ENCODE results near the gene ZFYVE21.

The ZFYVE21 gene

GRCh38 chr14:103738701-103739451, 23.3 kb downstream of the ZFYVE21 start:
- no peak for DNase-seq (ENCODE audit: low spot score)
- POLR2A ChIA-PET (ENCODE audit: low non-redundant PET) = no interaction called here
- no peak overlapping the region for H3K27ac ChIP-seq
- TF ChIP-seq CTCF (conservative IDR thresholded peaks at IDR 0.05; ENCODE audit: low read depth) = no peak
- CTCF ChIA-PET = interaction anchor here (0.7 kb wide), 1 partner anchor 171 kb away, joined by 3 read pairs; no protein-coding TSS in a partner anchor

- ChIA-PET POLR2A (ENCODE audit: low non-redundant PET) (no interaction called here), CTCF (no interaction called here)
- DNase-seq (ENCODE audit: low spot score) = no peak
- TF ChIP-seq CTCF (conservative IDR thresholded peaks at IDR 0.05; ENCODE audit: low read depth) = no peak
- no peak overlapping the region for H3K27ac ChIP-seq
These were observed 23.8 kb downstream of the ZFYVE21 start for GRCh38 chr14:103739466-103739792.

- DNase-seq (ENCODE audit: low spot score) = no peak
- POLR2A ChIA-PET (ENCODE audit: low non-redundant PET) = no interaction called here
- TF ChIP-seq CTCF (conservative IDR thresholded peaks at IDR 0.05; ENCODE audit: low read depth) = no peak
- CTCF ChIA-PET = interaction anchor here (0.6 kb wide), 1 partner anchor 9 kb away, joined by 3 read pairs; no protein-coding TSS in a partner anchor
- H3K27ac ChIP-seq = no peak overlapping the region
These were observed 24.3 kb downstream of the ZFYVE21 start for GRCh38 chr14:103739793-103740501.

DNA sequence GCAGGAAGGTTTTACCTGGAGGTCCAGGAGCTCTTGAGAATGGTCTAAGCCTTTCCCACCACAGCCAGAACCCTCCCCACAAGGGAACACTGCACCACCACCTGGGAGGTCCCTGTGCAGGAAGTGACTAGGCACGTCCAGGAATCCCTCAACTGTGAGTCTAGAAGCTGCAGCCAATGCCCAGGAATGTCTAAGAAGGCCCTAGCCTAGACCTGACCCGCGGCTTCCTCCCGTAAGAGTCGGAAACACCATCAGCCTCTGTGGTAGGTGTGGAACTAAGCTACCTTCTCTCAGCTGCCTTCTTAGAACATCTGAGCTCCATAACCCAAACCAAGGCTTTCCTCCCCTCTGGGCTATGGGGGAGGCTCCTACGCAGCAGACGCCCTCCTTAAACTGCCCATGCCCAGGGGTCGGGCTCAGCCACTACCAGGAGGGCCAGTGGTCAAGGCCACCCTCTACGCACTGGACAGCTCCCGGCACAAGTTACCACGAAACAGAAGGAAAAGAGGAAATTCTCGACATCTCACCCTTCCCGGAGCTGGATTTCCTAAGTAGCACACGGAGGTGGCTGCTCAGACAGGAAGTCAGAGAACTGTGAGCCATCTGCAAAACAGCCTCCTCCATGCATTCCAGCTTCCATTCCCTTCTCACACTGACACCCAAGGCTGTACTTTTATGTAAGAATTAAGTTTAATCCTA, 25.5 kb downstream of the ZFYVE21 start:
- H3K27ac ChIP-seq = peak overlapping the region; percentile 11; the same call in 1 of the 2 replicates
- POLR2A ChIA-PET (ENCODE audit: low non-redundant PET) = no interaction called here
- no peak for TF ChIP-seq CTCF (conservative IDR thresholded peaks at IDR 0.05; ENCODE audit: low read depth)
- CTCF ChIA-PET = interaction anchor here (0.7 kb wide), 2 partner anchors 67 to 169 kb away, joined by 3 to 5 read pairs; no protein-coding TSS in a partner anchor
- no peak for DNase-seq (ENCODE audit: low spot score)

DNA sequence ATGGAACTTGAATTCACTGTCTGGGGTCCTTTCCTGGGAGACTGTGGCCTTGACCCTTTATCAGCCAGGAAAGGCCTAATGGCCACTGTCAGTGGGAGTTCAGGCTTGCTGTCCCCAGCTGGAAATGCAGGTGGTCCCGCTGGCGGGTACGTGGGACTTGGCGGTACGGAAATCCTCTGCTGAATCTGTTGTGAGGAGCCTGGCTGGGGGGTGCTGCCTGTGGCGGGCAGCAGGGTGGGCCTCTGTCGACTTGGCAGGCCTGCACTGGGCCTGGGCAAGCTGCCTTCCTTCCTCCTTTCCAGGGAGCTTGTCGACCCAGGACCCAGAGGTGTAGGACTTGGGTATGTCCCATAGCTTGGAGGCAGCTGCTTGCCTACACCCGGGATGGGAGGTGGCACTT, 26.3 kb downstream of the ZFYVE21 start:
- ChIA-PET CTCF (no interaction called here), POLR2A (ENCODE audit: low non-redundant PET) (no interaction called here)
- DNase-seq (ENCODE audit: low spot score) = no peak
- no peak overlapping the region for H3K27ac ChIP-seq
- no peak for TF ChIP-seq CTCF (conservative IDR thresholded peaks at IDR 0.05; ENCODE audit: low read depth)

DNA sequence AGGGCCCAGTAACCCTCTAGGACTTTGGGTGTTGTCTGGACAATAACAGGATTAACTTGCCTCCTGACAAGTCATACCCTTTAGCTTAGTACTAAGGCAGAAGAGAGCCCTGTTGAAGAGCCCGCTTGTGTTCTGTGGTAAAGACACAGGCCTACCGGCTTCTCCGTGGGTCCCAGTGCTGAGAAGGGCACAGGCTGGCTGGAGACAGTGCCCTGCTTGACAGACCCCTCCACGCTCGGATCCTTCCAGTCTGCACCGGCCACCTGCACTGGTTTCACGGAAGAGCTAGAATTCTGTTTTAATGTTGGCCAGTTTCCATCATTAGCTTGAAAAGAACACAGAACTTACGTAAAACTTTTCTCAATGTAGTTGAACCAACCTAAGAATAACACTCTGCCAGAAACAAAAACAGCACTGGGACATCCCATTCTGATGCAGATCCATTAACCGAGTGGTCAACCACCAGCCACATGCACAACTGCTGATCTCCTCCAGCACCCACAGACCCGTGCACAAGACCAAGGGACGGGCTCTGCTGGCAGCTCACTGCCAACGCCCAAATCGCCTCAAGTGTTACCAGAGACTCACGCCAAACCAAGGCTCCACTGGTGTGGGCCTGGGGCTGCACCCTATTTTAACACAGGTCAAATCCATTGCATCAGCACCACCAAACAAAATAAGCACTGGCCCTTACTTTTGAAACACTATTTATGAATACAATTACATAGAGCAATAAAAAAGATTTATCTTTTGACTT, 27.1 kb downstream of the ZFYVE21 start:
- CTCF ChIA-PET = no interaction called here
- DNase-seq (ENCODE audit: low spot score) = no peak
- no peak for TF ChIP-seq CTCF (conservative IDR thresholded peaks at IDR 0.05; ENCODE audit: low read depth)
- no peak overlapping the region for H3K27ac ChIP-seq
- POLR2A ChIA-PET (ENCODE audit: low non-redundant PET) = no interaction called here
